ENCODE data around the gene PDE4B. TPM values are rescaled to one million over a fixed set of nuclear protein-coding genes. Genes with fewer than 3 reads are reported as not detected.

Gene PDE4B
- total and polyA plus RNA-seq, 10 of the 15 experiments (the other 5 are each of a cell fraction or from before 2014, with no cell fraction given), result 3.0 to 13.2 (median 5.7) TPM

- in situ Hi-C loops (cut with MboI), result no loop called here
- H3K27ac ChIP-seq (ENCODE audit: control insufficient read depth, insufficient read depth), result peak overlapping the region; percentile 92
- WGBS (ENCODE audit: insufficient coverage, insufficient replicate concordance, low lambda C conversion rate, missing lambda C conversion rate), result 0% methylated on average over 2 of the region's 2 CpGs
- TF ChIP-seq ASH2L (IDR thresholded peaks at IDR 0.05; ENCODE audit: borderline replicate concordance, low read depth), result peak; percentile 18; the same call in 1 of the 2 replicates
- TF ChIP-seq BCL11A (IDR thresholded peaks at IDR 0.05; ENCODE audit: low read depth, low read length), result peak; percentile 50; the same call in 1 of the 2 replicates
- TF ChIP-seq ZNF687 (IDR thresholded peaks at IDR 0.05), result peak; percentile 69
- TF ChIP-seq ZNF592 (IDR thresholded peaks at IDR 0.05), result peak; percentile 1; the same call in 1 of the 2 replicates
- TF ChIP-seq ZNF24 (IDR thresholded peaks at IDR 0.05), result peak; percentile 67; the same call in 1 of the 2 replicates
- 0 out of 2 replicates have a peak, but pooled peaks have one; percentile 20 for TF ChIP-seq STAT3 (IDR thresholded peaks at IDR 0.05; ENCODE audit: low read depth, low read length)
- TF ChIP-seq PML (IDR thresholded peaks at IDR 0.05; ENCODE audit: low read length), result peak; percentile 83
- peak; percentile 26; the same call in 1 of the 2 replicates for TF ChIP-seq RAD51 (IDR thresholded peaks at IDR 0.05)
- TF ChIP-seq ATF7 (IDR thresholded peaks at IDR 0.05; ENCODE audit: low read depth), result peak; percentile 69; the same call in 1 of the 2 replicates
- peak; percentile 40; the same call in 1 of the 2 replicates for TF ChIP-seq CREB1 (IDR thresholded peaks at IDR 0.05; ENCODE audit: low read depth)
- TF ChIP-seq JUNB (IDR thresholded peaks at IDR 0.05), result 0 out of 2 replicates have a peak, but pooled peaks have one; percentile 54
- TF ChIP-seq SRF (IDR thresholded peaks at IDR 0.05; ENCODE audit: low read depth in 2 of 2, low read length in 2 of 2), result no peak
- TF ChIP-seq KAT2A (conservative IDR thresholded peaks at IDR 0.05; ENCODE audit: control insufficient read depth, low read depth, low read length), result no peak
- TF ChIP-seq ZBED1 (IDR thresholded peaks at IDR 0.05; ENCODE audit: borderline replicate concordance), result no peak
- TF ChIP-seq CBX5 (IDR thresholded peaks at IDR 0.05; ENCODE audit: low read depth), result no peak
- no peak for TF ChIP-seq CHD2 (IDR thresholded peaks at IDR 0.05; ENCODE audit: borderline replicate concordance, low read depth, low read length)
- TF ChIP-seq TCF3 (IDR thresholded peaks at IDR 0.05; ENCODE audit: borderline replicate concordance, insufficient read depth, low read depth, low read length), result 0 out of 2 replicates have a peak, but pooled peaks have one; percentile 22
Measured at GRCh38 chr1:66374148-66374547, 581.5 kb downstream of the PDE4B start.

More at GRCh38 chr1:66374148-66374547, 581.5 kb downstream of the PDE4B start:
- BruUV-seq (replicated peaks), result no TSS peak
- Histone ChIP-seq H3K36me3 (ENCODE audit: control insufficient read depth in 2 of 2, insufficient read depth in 2 of 2, low read length in 1 of 2) (peaks cover 5% of the 10 kb centered on the region in 2 experiments; a peak in 3 of 4 replicates), H3K9me3 (replicated peaks; ENCODE audit: control insufficient read depth, insufficient read depth, low read length) (no peaks in the 10 kb centered on the region), H3K79me2 (ENCODE audit: control insufficient read depth, insufficient read depth, low read length) (no peaks in the 10 kb centered on the region), H3K27me3 (replicated peaks in 1 of 2; ENCODE audit: control insufficient read depth in 2 of 2, insufficient read depth in 2 of 2, low read length in 1 of 2) (no peaks in the 10 kb centered on the region), H3K9ac (ENCODE audit: control insufficient read depth, insufficient read depth, low read length) (peak overlapping the region; percentile 49; the same call in 1 of the 2 replicates), H3K4me2 (ENCODE audit: control insufficient read depth, insufficient read depth) (peak overlapping the region; percentile 73), H4K20me1 (ENCODE audit: control insufficient read depth, insufficient read depth) (no peaks in the 10 kb centered on the region), H2AFZ (ENCODE audit: control insufficient read depth, low read depth, low read length) (no peak overlapping the region; the same call in 1 of the 2 replicates), H3K4me3 (no peak overlapping the region), H3K4me1 (ENCODE audit: control insufficient read depth, insufficient read depth, low read length) (peaks cover 60% of the 10 kb centered on the region)
- intact Hi-C loops (cut with micrococcal nuclease; ENCODE audit: unreplicated experiment), result loop anchor here (1.0 to 10.0 kb wide), 10 partner anchors 22 to 561 kb away; no protein-coding TSS in a partner anchor
- FAIRE-seq (peak; percentile 57), DNase-seq (ENCODE audit: low read depth, low spot score) (peak; percentile 72), ATAC-seq (peak; percentile 69)
- SMC1A ChIA-PET (ENCODE audit: uncharacterized antibody, unreplicated experiment), result interaction anchor here (0.6 to 23.1 kb wide), 16 partner anchors 12 to 126 kb away, joined by 3 to 463 read pairs (median 19); no protein-coding TSS in a partner anchor
- RAD21 ChIA-PET (ENCODE audit: unreplicated experiment), result interaction anchor here (0.7 to 7.5 kb wide), 17 partner anchors 9 to 126 kb away, joined by 3 to 163 read pairs (median 12); no protein-coding TSS in a partner anchor
- CTCF ChIA-PET, result interaction anchor here (1.2 to 24.3 kb wide), 13 partner anchors 12 to 100 kb away, joined by 3 to 396 read pairs (median 24); no protein-coding TSS in a partner anchor
- POLR2A ChIA-PET, result interaction anchor here (0.6 to 3.7 kb wide), 5 partner anchors 22 to 91 kb away, joined by 6 to 19 read pairs (median 7); no protein-coding TSS in a partner anchor

All from GM12878 (cell line).